HCT116 (cell line): ENCODE measurements around the gene ARHGAP42. TPM values are rescaled to one million over a fixed set of nuclear protein-coding genes. Genes with fewer than 3 reads are reported as not detected.

Experiments
- ATAC-seq: fragments of 200-7000 bp; cut with Tn5 transposase; 2 replicates; pipeline ENCODE4 v1.9.1; 2020; ENCODE audit warnings: mild to moderate bottlenecking, moderate library complexity
- BruUV-seq: library from RNA; stranded (reverse); fragments of 400-500 nt; replicated peaks from 2 replicates; lab custom pipeline; 2021; lab: Mats Ljungman, UMichigan
- CTCF ChIA-PET: fragments of 300-600 bp; sonication (Branson Sonifier 250); formaldehyde crosslinking; loops from one replicate; lab custom pipeline; 2021; ENCODE audit warnings: antibody characterized with exemption; lab: Charles Lee
- POLR2A ChIA-PET: fragments of 300-600, 350-600 bp; sonication (Branson Sonifier 250); formaldehyde crosslinking; loops from one replicate; lab custom pipeline; 2021; ENCODE audit warnings: antibody characterized with exemption; lab: Charles Lee
- RAD21 ChIA-PET, 2 experiments: fragments of 300-600 bp; sonication (Branson Sonifier 250); formaldehyde crosslinking; loops; one replicate each; lab custom pipeline; 2023; ENCODE audit warnings: low total read pairs in 2 of 2; ENCODE audit not compliant: uncharacterized antibody in 2 of 2, unreplicated experiment in 2 of 2, low non-redundant PET in 1 of 2; lab: Charles Lee
- DNase-seq: peaks from one replicate; pipeline ENCODE4 v3.0.0-alpha.2; 2010; ENCODE audit warnings: low read depth, low spot score
- H2AFZ ChIP-seq: fragments of 200-600 bp; shearing (Covaris generic), sonication (generic); 2 replicates; pipeline ENCODE4 v1.6.1; 2017; ENCODE audit warnings: low read depth, mixed run types, mixed read lengths, antibody characterized with exemption, low read length; ENCODE audit not compliant: poor library complexity, severe bottlenecking
- H3K27ac ChIP-seq: 2 replicates; pipeline ENCODE4 v1.5.1; 2012; ENCODE audit warnings: low read depth, low read length
- H3K27me3 ChIP-seq: fragments of 200-600 bp; sonication (generic); 2 replicates; pipeline ENCODE4 v1.6.1; 2016; ENCODE audit warnings: mixed run types, low read length, mixed read lengths; ENCODE audit not compliant: insufficient read depth
- H3K36me3 ChIP-seq, 2 experiments: fragments of 200-500 bp in 1 of 2; fragments of 200-600 bp in 1 of 2; sonication (Bioruptor generic) in 1 of 2; sonication (generic) in 1 of 2; 2 replicates each; pipeline versions ENCODE4 v1.5.1 to v1.6.1; 2014 to 2016; ENCODE audit warnings: low read length in 2 of 2, inconsistent platforms in 1 of 2, mixed read lengths in 1 of 2, mixed run types in 1 of 2; ENCODE audit not compliant: insufficient read depth in 2 of 2, control insufficient read depth in 1 of 2
- H3K4me1 ChIP-seq, 2 experiments: fragments of 200-600 bp in 1 of 2; sonication (generic) in 1 of 2; 2 replicates each; pipeline versions ENCODE4 v1.5.1 to v1.6.1; 2012 to 2017; ENCODE audit warnings: low read length in 2 of 2, inconsistent platforms in 1 of 2, mild to moderate bottlenecking in 1 of 2, mixed read lengths in 1 of 2, mixed run types in 1 of 2, moderate library complexity in 1 of 2; ENCODE audit not compliant: insufficient read depth in 2 of 2, control insufficient read depth in 1 of 2
- H3K4me2 ChIP-seq: fragments of 200-600 bp; sonication (generic); 2 replicates; pipeline ENCODE4 v1.6.1; 2017; ENCODE audit warnings: mixed run types, low read length, mixed read lengths
- H3K4me3 ChIP-seq, 2 experiments: fragments of 200-600 bp in 1 of 2; sonication (generic) in 1 of 2; replicated peaks in 1 of 2; 2 replicates each; pipeline ENCODE4 v1.5.1; 2011 to 2016; ENCODE audit warnings: low read length in 2 of 2, control low read depth in 1 of 2, low read depth in 1 of 2, mild to moderate bottlenecking in 1 of 2, mixed read lengths in 1 of 2, mixed run types in 1 of 2
- H3K79me2 ChIP-seq: fragments of 200-600 bp; sonication (generic); 2 replicates; pipeline ENCODE4 v1.6.1; 2017; ENCODE audit warnings: mild to moderate bottlenecking, mixed run types, low read length, moderate library complexity, mixed read lengths; ENCODE audit not compliant: insufficient read depth
- H3K9ac ChIP-seq: fragments of 200-600 bp; sonication (generic); 2 replicates; pipeline ENCODE4 v1.6.1; 2016; ENCODE audit warnings: low read length, mixed read lengths
- H3K9me2 ChIP-seq: fragments of 200-600 bp; sonication (generic), shearing (Covaris generic); 2 replicates; pipeline ENCODE4 v1.6.1; 2017; ENCODE audit warnings: mixed run types, mild to moderate bottlenecking, moderate library complexity; ENCODE audit not compliant: insufficient read depth
- H3K9me3 ChIP-seq, 2 experiments: fragments of 200-500 bp in 1 of 2; fragments of 200-600 bp in 1 of 2; sonication (Bioruptor generic) in 1 of 2; sonication (generic) in 1 of 2; 2 replicates each; pipeline ENCODE4 v1.6.1; 2014 to 2017; ENCODE audit warnings: low read length in 2 of 2, mixed read lengths in 2 of 2, inconsistent platforms in 1 of 2, low read depth in 1 of 2, mild to moderate bottlenecking in 1 of 2, mixed run types in 1 of 2, moderate library complexity in 1 of 2; ENCODE audit not compliant: control insufficient read depth in 1 of 2, insufficient read depth in 1 of 2
- H4K20me1 ChIP-seq: fragments of 200-600 bp; sonication (generic), shearing (Covaris generic); 2 replicates; pipeline ENCODE4 v1.6.1; 2017; ENCODE audit warnings: mixed run types, mild to moderate bottlenecking, moderate library complexity; ENCODE audit not compliant: insufficient read depth
- CBX3 ChIP-seq: IDR thresholded peaks from 2 replicates; pipeline ENCODE4 v1.6.1; 2012; ENCODE audit warnings: low read depth
- ELF1 ChIP-seq: IDR thresholded peaks from 2 replicates; pipeline ENCODE4 v1.6.1; 2012; ENCODE audit warnings: low read depth, borderline replicate concordance
- EZH2phosphoT487 ChIP-seq: fragments of 200-600 bp; IDR thresholded peaks from 2 replicates; pipeline ENCODE4 v1.6.1; 2018; ENCODE audit warnings: antibody characterized with exemption, borderline replicate concordance
- FOSL1 ChIP-seq: IDR thresholded peaks from 2 replicates; pipeline ENCODE4 v1.6.1; 2012; ENCODE audit warnings: low read depth
- JUND ChIP-seq: IDR thresholded peaks from 2 replicates; pipeline ENCODE4 v1.6.1; 2012
- POLR2A ChIP-seq: IDR thresholded peaks from 2 replicates; pipeline ENCODE4 v1.7.0; 2011; ENCODE audit warnings: borderline replicate concordance; ENCODE audit not compliant: insufficient read depth, insufficient read length; ENCODE audit errors: extremely low read depth
- POLR2AphosphoS5 ChIP-seq: IDR thresholded peaks from 2 replicates; pipeline ENCODE4 v1.6.1; 2011; ENCODE audit warnings: mild to moderate bottlenecking, low read depth, low read length, moderate library complexity
- RAD21 ChIP-seq: IDR thresholded peaks from 2 replicates; pipeline ENCODE4 v1.6.1; 2012; ENCODE audit warnings: low read depth, mild to moderate bottlenecking
- REST ChIP-seq: IDR thresholded peaks from 2 replicates; pipeline ENCODE4 v1.6.1; 2012; ENCODE audit warnings: low read depth
- SP1 ChIP-seq: IDR thresholded peaks from 2 replicates; pipeline ENCODE4 v1.6.1; 2012; ENCODE audit warnings: low read depth
- TCF7L2 ChIP-seq: IDR thresholded peaks from 2 replicates; pipeline ENCODE4 v1.7.0; 2011; ENCODE audit warnings: borderline replicate concordance, inconsistent platforms; ENCODE audit not compliant: insufficient read depth, insufficient read length; ENCODE audit errors: extremely low read depth
- YY1 ChIP-seq: IDR thresholded peaks from 2 replicates; pipeline ENCODE4 v1.6.1; 2011; ENCODE audit warnings: low read length, low read depth, moderate library complexity, mild to moderate bottlenecking; ENCODE audit not compliant: insufficient replicate concordance; ENCODE audit errors: extremely low read depth
- ZFX ChIP-seq: fragments of 450-650 bp; IDR thresholded peaks from 2 replicates; pipeline ENCODE4 v1.6.1; 2017
- intact Hi-C: fragments of 100-400 bp; cut with micrococcal nuclease; formaldehyde crosslinking; loops from 2 replicates; pipeline ENCODE4 v1.10.0; 2022
- total RNA-seq: library from RNA; stranded (reverse); gene quantifications from one replicate; pipeline ENCODE4 v1.2.1, GENCODE V29; 2021; ENCODE audit not compliant: unreplicated experiment

The ARHGAP42 gene
- total RNA-seq, 1 experiment from 2014 or later = 12.3 TPM

- Histone ChIP-seq H3K79me2 (no peaks in the 10 kb centered on the region), H4K20me1 (no peaks in the 10 kb centered on the region), H3K27ac (no peak overlapping the region), H3K4me2 (no peak overlapping the region), H3K36me3 (no peaks in the 10 kb centered on the region), H3K9me3 (no peaks in the 10 kb centered on the region), H3K27me3 (no peaks in the 10 kb centered on the region), H3K9me2 (no peaks in the 10 kb centered on the region), H3K4me3 (no peak overlapping the region), H3K4me1 (no peaks in the 10 kb centered on the region), H2AFZ (no peak overlapping the region), H3K9ac (no peak overlapping the region)
- RAD21 ChIA-PET = no interaction called here
- intact Hi-C loops = no loop called here
- no peak for ATAC-seq
- POLR2A ChIA-PET = no interaction called here
- no peak for DNase-seq
- CTCF ChIA-PET = no interaction called here
- no TSS peak for BruUV-seq
- TF ChIP-seq RAD21 (no peak), EZH2phosphoT487 (no peak), CBX3 (no peak), JUND (no peak), POLR2AphosphoS5 (no peak), POLR2A (no peak), ZFX (no peak), TCF7L2 (no peak), SP1 (no peak), YY1 (no peak), FOSL1 (no peak), ELF1 (no peak), REST (no peak)
These were observed 23.5 kb upstream of the ARHGAP42 start for GRCh38 chr11:100663583-100663982.
